ENCODE measurements around the gene HNRNPDL. TPM values are rescaled to one million over a fixed set of nuclear protein-coding genes. Genes with fewer than 3 reads are reported as not detected.
"Not testable (repeated sequence)": the region's sequence is repeated elsewhere in the genome, so short reads cannot be mapped to it uniquely, and the experiment has no call there.

The HNRNPDL gene
- total RNA-seq (2014; rRNA removed; shearing (Covaris generic)): 321 and 330 TPM in 2 replicates

GRCh38 chr4:82430193-82430963 lies at the start of gene HNRNPDL, which contains the start of gene ENOPH1:
Gene HNRNPDL (minus strand): TSS chr4:82430462. CDS start chr4:82429690, 772 bp downstream.
Gene ENOPH1 (plus strand): TSS chr4:82430590. CDS start chr4:82430830, 240 bp downstream.
- peak; percentile 95 for DNase-seq (ENCODE audit: low spot score)

DNA sequence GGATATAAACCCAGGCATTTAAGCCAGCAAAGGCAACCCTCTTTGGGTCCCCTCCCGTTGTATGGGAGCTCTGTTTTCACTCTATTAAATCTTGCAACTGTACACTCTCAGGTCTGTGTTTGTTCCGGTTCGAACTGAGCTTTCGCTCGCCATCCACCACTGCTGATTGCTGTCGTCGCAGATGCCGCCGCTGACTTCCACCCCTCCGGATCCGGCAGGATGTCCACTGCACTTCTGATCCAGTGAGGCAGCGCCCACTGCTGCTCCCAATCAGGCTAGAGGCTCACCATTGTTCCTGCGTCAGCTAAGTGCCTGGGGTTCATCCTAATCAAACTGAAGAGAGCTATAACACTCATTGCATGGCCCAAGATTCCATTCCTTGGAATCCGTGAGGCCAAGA lies 49.3 kb upstream of the HNRNPDL start:
- no peak for DNase-seq (ENCODE audit: low spot score)

- DNase-seq (ENCODE audit: low spot score): not testable (repeated sequence)
These were observed 47.2 kb upstream of the HNRNPDL start for GRCh38 chr4:82477469-82477868.

DNA sequence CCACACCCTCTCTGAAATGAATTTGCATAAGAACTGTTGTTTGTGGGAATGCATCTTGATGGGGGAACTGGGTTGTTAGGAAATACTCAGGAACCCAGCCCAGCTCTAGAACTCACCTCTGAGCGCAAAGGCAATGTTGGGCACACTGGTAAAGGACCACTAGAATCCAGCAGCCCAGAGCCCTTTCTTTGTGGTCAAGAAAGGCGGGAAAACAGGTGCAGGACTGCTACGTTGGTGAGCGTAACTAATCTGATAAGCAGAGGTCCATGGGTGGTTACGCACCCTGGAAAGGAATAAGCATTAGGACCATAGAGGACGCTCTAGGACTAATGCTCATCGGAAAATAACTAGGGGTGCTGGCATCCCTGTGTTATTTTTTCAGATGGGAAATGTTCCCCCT lies 45.7 kb upstream of the HNRNPDL start:
- DNase-seq (ENCODE audit: low spot score): not testable (repeated sequence)

DNA sequence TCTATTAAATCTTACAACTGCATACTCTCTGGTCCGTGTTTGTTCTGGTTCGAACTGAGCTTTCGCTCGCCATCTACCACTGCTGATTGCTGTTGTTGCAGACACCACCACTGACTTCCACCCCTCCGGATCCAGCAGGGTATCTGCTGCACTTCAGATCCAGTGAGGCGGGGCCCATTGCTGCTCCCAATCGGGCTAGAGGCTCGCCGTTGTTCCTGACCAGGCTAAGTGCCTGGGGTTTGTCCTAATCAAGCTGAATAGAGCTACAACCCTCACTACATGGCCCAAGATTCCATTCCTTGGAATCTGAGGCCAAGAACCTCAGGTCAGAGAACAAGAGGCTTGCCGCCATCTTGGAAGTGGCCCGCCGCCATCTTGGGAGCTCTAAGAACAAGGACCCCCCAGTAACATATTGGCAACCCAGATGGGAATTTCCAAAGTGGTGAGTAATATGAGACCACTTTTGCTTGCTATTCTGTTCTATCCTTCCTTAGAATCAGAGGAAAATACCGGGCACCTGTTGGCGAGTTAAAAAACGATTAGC lies 43.4 kb upstream of the HNRNPDL start:
- no peak for DNase-seq (ENCODE audit: low spot score)

GRCh38 chr4:82473080-82473479 lies 42.8 kb upstream of the HNRNPDL start:
- not testable (repeated sequence) for DNase-seq (ENCODE audit: low spot score)

- no peak for DNase-seq (ENCODE audit: low spot score)
These were observed 39.6 kb upstream of the HNRNPDL start for GRCh38 chr4:82469791-82470345.

DNA sequence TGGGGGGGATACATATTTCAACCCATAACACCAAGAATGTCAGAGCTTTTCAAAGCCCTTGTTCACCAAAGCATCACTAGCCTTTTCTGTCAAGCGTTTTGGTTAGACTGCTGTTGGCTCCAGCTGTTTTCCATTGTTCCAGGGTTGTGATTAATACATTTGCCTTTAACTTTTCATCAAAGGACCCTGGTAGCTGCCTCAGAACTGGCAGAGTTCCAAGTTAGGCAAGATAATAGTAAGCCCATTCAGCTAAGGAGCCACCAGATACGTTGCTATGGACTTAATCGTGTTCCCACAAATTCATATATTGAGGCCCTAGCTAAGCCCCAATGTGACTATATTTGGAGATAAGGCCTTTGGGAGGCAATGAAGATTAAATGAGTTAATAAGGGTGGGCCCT lies 37.2 kb upstream of the HNRNPDL start:
- no peak for DNase-seq (ENCODE audit: low spot score)

DNA sequence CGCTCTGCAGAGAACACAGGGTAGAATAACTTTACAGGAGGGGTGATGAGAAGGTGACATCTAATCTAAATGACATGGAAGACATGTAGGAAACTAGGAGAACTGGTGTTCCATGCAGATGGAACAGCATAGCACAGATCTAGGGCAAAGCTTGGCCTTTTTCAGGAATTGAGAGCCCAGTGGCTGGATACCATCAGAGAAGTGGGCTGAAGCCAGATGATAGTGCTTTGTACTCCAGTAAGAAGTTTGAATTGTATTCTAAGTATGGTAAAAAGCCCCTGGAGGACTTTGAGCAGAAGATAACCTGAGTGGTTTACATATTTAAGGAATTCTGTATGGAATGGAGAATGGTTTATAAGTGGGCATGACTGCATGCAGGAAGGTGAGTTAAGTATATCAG lies 33.0 kb upstream of the HNRNPDL start:
- no peak for DNase-seq (ENCODE audit: low spot score)

- DNase-seq (ENCODE audit: low spot score): peak; percentile 76
These were observed 32.2 kb upstream of the HNRNPDL start for GRCh38 chr4:82462415-82462831.

DNA sequence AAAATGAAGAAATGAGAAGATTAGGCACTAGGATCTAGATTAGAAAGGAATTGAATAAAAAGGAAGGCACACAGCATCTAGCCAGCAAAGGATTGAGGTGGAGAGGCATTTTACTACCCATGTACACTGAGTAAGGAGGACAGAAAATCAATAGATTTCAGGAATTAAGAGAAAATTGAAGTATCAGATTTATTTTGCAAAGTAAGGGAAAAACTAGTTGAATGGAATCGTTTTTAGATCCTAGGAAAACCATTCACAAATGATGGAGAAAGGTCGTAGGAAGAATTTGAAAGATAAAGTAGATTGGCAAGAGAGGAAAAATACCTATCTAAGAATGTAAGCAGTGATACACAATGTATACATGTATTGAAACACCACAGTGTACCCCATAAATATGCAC lies 31.4 kb upstream of the HNRNPDL start:
- DNase-seq (ENCODE audit: low spot score): no peak

GRCh38 chr4:82458729-82459128 lies 28.5 kb upstream of the HNRNPDL start:
- no peak for DNase-seq (ENCODE audit: low spot score)

DNA sequence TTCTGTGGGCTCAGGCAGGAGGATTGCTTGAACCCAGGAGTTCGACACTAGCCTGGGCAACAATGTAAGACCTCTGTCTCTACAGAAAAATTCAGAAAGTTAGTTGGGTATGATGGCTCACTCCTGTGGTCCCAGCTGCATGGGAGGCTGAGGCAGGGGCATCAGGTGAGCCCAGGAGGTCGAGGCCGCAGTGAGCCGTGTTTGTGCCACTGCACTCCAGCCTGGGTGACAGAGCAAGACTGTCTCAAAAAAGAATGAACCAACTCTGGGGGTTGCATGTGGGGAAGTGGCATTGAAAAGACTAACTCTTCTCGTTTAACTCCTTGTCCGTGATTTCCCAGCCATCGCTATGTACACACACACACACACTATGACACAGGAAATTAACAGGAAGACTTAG lies 27.0 kb upstream of the HNRNPDL start:
- no peak for DNase-seq (ENCODE audit: low spot score)

DNA sequence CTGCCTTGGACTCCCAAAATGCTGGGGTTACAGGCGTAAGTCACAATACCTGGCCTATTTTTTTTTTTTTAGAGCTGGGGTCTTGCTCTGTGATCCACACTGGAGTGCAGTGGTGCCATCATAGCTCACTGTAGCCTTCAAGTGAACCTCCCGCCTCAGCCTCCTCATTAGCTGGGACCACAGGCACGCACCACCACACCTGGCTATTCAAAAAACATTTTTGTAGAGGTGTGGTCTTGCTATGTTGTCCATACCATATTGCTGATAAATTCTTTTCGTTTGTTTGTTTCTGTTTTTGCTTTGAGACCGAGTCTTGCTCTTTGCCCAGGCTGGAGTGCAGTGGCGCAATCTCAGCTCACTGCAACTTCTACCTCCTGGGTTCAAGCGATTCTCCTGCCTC lies 21.8 kb upstream of the HNRNPDL start:
- no peak for DNase-seq (ENCODE audit: low spot score)

- no peak for DNase-seq (ENCODE audit: low spot score)
These were observed 20.9 kb upstream of the HNRNPDL start for GRCh38 chr4:82450966-82451755.

GRCh38 chr4:82447886-82448285 lies 17.6 kb upstream of the HNRNPDL start:
- DNase-seq (ENCODE audit: low spot score): no peak

- no peak for DNase-seq (ENCODE audit: low spot score)
These were observed 8.8 kb upstream of the HNRNPDL start for GRCh38 chr4:82439088-82439487.

DNA sequence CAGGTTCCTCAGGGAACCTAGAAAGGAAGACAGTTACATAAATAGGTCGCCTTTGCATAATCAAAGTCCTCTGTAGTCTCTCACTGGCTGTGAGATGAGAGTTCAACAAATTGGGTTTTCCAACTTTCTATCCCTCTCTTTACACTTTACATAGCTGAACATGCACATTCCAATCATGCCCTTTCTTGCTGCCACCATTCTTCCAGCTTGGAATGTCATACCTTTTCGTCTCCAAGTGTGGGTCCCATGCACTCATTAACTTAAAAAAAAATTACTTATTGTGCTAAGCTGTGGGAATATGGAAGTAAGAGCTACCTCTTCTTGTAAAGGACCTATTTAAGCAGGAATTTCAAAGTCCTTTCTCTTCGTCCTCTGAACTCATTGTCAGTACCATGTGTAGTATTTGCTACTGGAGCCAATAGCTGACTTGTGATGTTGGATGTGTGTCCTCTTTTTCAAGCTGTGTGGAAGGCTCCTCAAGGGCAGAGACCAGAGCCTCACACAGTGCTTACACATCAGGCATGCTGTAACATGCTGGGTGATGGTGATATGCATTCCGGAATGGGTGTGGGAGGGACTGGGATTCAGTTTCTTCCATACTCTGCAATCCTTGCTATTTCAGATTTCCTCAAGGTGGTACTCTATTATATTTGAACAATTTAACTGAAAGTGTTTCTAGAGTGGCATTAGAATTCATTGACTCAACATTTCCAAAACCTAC lies 7.2 kb upstream of the HNRNPDL start:
- no peak for DNase-seq (ENCODE audit: low spot score)

- DNase-seq (ENCODE audit: low spot score): no peak
These were observed 6.5 kb upstream of the HNRNPDL start for GRCh38 chr4:82436780-82437179.

DNA sequence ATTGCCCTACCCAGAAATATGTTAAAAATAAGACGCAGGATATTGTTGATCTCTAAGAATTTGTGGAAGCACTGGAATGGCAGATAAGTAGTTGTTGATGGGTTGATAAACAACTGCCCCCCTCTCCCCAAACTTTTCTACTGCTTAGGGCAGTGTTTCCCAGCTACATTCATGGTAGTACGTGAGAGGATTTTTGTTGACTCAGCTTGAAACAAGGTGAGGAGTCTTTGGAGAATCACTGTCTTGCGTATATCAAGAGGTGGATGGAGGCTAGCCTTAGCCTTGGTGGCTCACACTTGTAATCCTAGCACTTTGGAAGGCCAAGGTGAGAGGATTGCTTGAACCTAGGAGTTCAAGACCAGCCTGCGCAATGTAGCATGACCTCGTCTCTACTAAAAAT lies 5.9 kb upstream of the HNRNPDL start:
- no peak for DNase-seq (ENCODE audit: low spot score)

GRCh38 chr4:82434949-82435348 lies 4.7 kb upstream of the HNRNPDL start:
- no peak for DNase-seq (ENCODE audit: low spot score)

- no peak for DNase-seq (ENCODE audit: low spot score)
These were observed 3.5 kb upstream of the HNRNPDL start for GRCh38 chr4:82433791-82434190.
